Measurements from ENCODE around the gene MTFMT. TPM values are rescaled to one million over a fixed set of nuclear protein-coding genes. Genes with fewer than 3 reads are reported as not detected.

MTFMT gene
- total RNA-seq, 1 donor from 2014 or later = 12.3 TPM

- Histone ChIP-seq H3K4me2 (ENCODE audit: low read length) (peak overlapping the region; percentile 86), H3K36me3 (ENCODE audit: insufficient read depth, low read length) (no peaks in the 10 kb centered on the region), H3K27ac (ENCODE audit: low read depth, low read length) (no peak overlapping the region), H3K4me1 (ENCODE audit: insufficient read depth, low read length) (peaks cover 12% of the 10 kb centered on the region), H4K20me1 (ENCODE audit: insufficient read depth, low read length) (no peaks in the 10 kb centered on the region), H2AFZ (ENCODE audit: low read depth, low read length) (no peak overlapping the region), H3K79me2 (ENCODE audit: insufficient read depth, low read length) (no peaks in the 10 kb centered on the region), H3K27me3 (ENCODE audit: insufficient read depth, low read length) (no peaks in the 10 kb centered on the region), H3K9ac (ENCODE audit: low read length) (no peak overlapping the region), H3K9me3 (ENCODE audit: insufficient read depth, low read depth, low read length) (no peaks in the 10 kb centered on the region), H3K4me3 (ENCODE audit: insufficient read depth, low read depth, low read length) (no peak overlapping the region)
- no peak overlapping the region for H3K27ac Mint-ChIP-seq (ENCODE audit: unreplicated experiment)
- no peaks in the 10 kb centered on the region for H3K36me3 Mint-ChIP-seq (ENCODE audit: low read depth, unreplicated experiment)
- peaks cover 24% of the 10 kb centered on the region for H3K27me3 Mint-ChIP-seq (ENCODE audit: low read depth, unreplicated experiment)
- no peak for DNase-seq (ENCODE audit: low read depth)
- no peak overlapping the region for H3K4me3 Mint-ChIP-seq (ENCODE audit: unreplicated experiment)
- FAIRE-seq = no peak
- H3K9me3 Mint-ChIP-seq (ENCODE audit: unreplicated experiment) = no peaks in the 10 kb centered on the region
- no peak for TF ChIP-seq CTCF (IDR thresholded peaks at IDR 0.05; ENCODE audit: insufficient read depth, low read depth, low read length)
- TF ChIP-seq EZH2 (IDR thresholded peaks at IDR 0.05; ENCODE audit: insufficient read depth, low read length) = no peak
- H3K4me1 Mint-ChIP-seq (ENCODE audit: low read depth, unreplicated experiment) = peaks cover 2% of the 10 kb centered on the region
Observed at GRCh38 chr15:65050270-65050669, 20.8 kb upstream of the MTFMT start.

GRCh38 chr15:65049418-65049840 is 20.0 kb upstream of the MTFMT start:
- peaks cover 4% of the 10 kb centered on the region for H3K4me1 Mint-ChIP-seq (ENCODE audit: low read depth, unreplicated experiment)
- Histone ChIP-seq H2AFZ (ENCODE audit: low read depth, low read length) (peak overlapping the region; percentile 67), H3K4me3 (ENCODE audit: insufficient read depth, low read depth, low read length) (peak overlapping the region; percentile 52), H3K36me3 (ENCODE audit: insufficient read depth, low read length) (no peaks in the 10 kb centered on the region), H3K27me3 (ENCODE audit: insufficient read depth, low read length) (no peaks in the 10 kb centered on the region), H3K79me2 (ENCODE audit: insufficient read depth, low read length) (no peaks in the 10 kb centered on the region), H3K4me2 (ENCODE audit: low read length) (peak overlapping the region; percentile 86), H3K9ac (ENCODE audit: low read length) (peak overlapping the region; percentile 26), H3K27ac (ENCODE audit: low read depth, low read length) (no peak overlapping the region), H4K20me1 (ENCODE audit: insufficient read depth, low read length) (no peaks in the 10 kb centered on the region), H3K9me3 (ENCODE audit: insufficient read depth, low read depth, low read length) (no peaks in the 10 kb centered on the region), H3K4me1 (ENCODE audit: insufficient read depth, low read length) (peaks cover 11% of the 10 kb centered on the region)
- H3K36me3 Mint-ChIP-seq (ENCODE audit: low read depth, unreplicated experiment) = no peaks in the 10 kb centered on the region
- no peak for TF ChIP-seq CTCF (IDR thresholded peaks at IDR 0.05; ENCODE audit: insufficient read depth, low read depth, low read length)
- no peak for TF ChIP-seq EZH2 (IDR thresholded peaks at IDR 0.05; ENCODE audit: insufficient read depth, low read length)
- DNase-seq (ENCODE audit: low read depth) (peak; percentile 88), FAIRE-seq (no peak)
- H3K9me3 Mint-ChIP-seq (ENCODE audit: unreplicated experiment) = no peaks in the 10 kb centered on the region
- H3K27me3 Mint-ChIP-seq (ENCODE audit: low read depth, unreplicated experiment) = peaks cover 27% of the 10 kb centered on the region
- no peak overlapping the region for H3K27ac Mint-ChIP-seq (ENCODE audit: unreplicated experiment)
- H3K4me3 Mint-ChIP-seq (ENCODE audit: unreplicated experiment) = no peak overlapping the region

GRCh38 chr15:65048241-65048640 is 18.8 kb upstream of the MTFMT start:
- Histone ChIP-seq H3K9me3 (ENCODE audit: insufficient read depth, low read depth, low read length) (no peaks in the 10 kb centered on the region), H3K4me2 (ENCODE audit: low read length) (no peak overlapping the region), H3K4me1 (ENCODE audit: insufficient read depth, low read length) (peaks cover 16% of the 10 kb centered on the region), H3K9ac (ENCODE audit: low read length) (no peak overlapping the region), H3K27ac (ENCODE audit: low read depth, low read length) (no peak overlapping the region), H3K79me2 (ENCODE audit: insufficient read depth, low read length) (no peaks in the 10 kb centered on the region), H3K27me3 (ENCODE audit: insufficient read depth, low read length) (no peaks in the 10 kb centered on the region), H2AFZ (ENCODE audit: low read depth, low read length) (no peak overlapping the region), H3K36me3 (ENCODE audit: insufficient read depth, low read length) (no peaks in the 10 kb centered on the region), H4K20me1 (ENCODE audit: insufficient read depth, low read length) (no peaks in the 10 kb centered on the region), H3K4me3 (ENCODE audit: insufficient read depth, low read depth, low read length) (no peak overlapping the region)
- no peaks in the 10 kb centered on the region for H3K9me3 Mint-ChIP-seq (ENCODE audit: unreplicated experiment)
- FAIRE-seq (no peak), DNase-seq (ENCODE audit: low read depth) (no peak)
- H3K27me3 Mint-ChIP-seq (ENCODE audit: low read depth, unreplicated experiment) = peaks cover 27% of the 10 kb centered on the region
- peaks cover 9% of the 10 kb centered on the region for H3K4me1 Mint-ChIP-seq (ENCODE audit: low read depth, unreplicated experiment)
- no peak overlapping the region for H3K27ac Mint-ChIP-seq (ENCODE audit: unreplicated experiment)
- no peaks in the 10 kb centered on the region for H3K36me3 Mint-ChIP-seq (ENCODE audit: low read depth, unreplicated experiment)
- TF ChIP-seq EZH2 (IDR thresholded peaks at IDR 0.05; ENCODE audit: insufficient read depth, low read length) = no peak
- TF ChIP-seq CTCF (IDR thresholded peaks at IDR 0.05; ENCODE audit: insufficient read depth, low read depth, low read length) = no peak
- no peak overlapping the region for H3K4me3 Mint-ChIP-seq (ENCODE audit: unreplicated experiment)

Data from astrocyte (in vitro differentiated cells and primary cell).